ENCODE data around the gene NKAIN4. TPM values are rescaled to one million over a fixed set of nuclear protein-coding genes. Genes with fewer than 3 reads are reported as not detected.

Gene NKAIN4
- total and polyA plus RNA-seq, 8 donors = 1.1 to 18.1 (median 7.8) TPM; not detected in 1

DNA sequence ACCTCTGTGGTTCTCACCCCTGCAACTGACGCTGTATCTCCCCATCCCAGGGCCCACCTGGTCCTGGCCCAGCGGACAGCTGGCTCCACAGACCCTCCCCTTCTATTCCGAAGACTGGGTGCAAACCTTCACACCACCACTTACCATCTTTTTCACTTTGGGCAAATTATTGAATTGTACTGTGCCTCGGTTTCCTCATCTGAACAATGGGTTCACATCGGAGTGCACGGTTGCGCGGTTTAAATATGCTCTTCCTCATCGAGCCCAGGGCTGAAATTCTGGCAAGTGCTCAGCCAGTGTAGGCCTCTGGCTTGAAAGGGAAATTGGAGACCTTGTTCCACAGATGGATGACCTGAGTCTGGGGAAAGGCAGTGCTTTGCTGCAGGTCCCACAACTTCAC lies 15.5 kb upstream of the NKAIN4 start:
- no peak overlapping the region for H3K4me3 ChIP-seq
- no peaks in the 10 kb centered on the region for H3K36me3 ChIP-seq
- no peak overlapping the region for H3K27ac ChIP-seq
- intact Hi-C loops (cut with DNase I) = no loop called here
- DNase-seq (no peak), ATAC-seq (no peak)
- H3K27me3 ChIP-seq = peaks cover 0 to 44% of the 10 kb centered on the region in 2 donors
- H3K9me3 ChIP-seq = no peaks in the 10 kb centered on the region
- TF ChIP-seq, protein P1, sequence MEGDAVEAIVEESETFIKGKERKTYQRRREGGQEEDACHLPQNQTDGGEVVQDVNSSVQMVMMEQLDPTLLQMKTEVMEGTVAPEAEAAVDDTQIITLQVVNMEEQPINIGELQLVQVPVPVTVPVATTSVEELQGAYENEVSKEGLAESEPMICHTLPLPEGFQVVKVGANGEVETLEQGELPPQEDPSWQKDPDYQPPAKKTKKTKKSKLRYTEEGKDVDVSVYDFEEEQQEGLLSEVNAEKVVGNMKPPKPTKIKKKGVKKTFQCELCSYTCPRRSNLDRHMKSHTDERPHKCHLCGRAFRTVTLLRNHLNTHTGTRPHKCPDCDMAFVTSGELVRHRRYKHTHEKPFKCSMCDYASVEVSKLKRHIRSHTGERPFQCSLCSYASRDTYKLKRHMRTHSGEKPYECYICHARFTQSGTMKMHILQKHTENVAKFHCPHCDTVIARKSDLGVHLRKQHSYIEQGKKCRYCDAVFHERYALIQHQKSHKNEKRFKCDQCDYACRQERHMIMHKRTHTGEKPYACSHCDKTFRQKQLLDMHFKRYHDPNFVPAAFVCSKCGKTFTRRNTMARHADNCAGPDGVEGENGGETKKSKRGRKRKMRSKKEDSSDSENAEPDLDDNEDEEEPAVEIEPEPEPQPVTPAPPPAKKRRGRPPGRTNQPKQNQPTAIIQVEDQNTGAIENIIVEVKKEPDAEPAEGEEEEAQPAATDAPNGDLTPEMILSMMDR (IDR thresholded peaks at IDR 0.05) = no peak
- peaks cover 4 to 23% of the 10 kb centered on the region in 2 donors for H3K4me1 ChIP-seq

DNA sequence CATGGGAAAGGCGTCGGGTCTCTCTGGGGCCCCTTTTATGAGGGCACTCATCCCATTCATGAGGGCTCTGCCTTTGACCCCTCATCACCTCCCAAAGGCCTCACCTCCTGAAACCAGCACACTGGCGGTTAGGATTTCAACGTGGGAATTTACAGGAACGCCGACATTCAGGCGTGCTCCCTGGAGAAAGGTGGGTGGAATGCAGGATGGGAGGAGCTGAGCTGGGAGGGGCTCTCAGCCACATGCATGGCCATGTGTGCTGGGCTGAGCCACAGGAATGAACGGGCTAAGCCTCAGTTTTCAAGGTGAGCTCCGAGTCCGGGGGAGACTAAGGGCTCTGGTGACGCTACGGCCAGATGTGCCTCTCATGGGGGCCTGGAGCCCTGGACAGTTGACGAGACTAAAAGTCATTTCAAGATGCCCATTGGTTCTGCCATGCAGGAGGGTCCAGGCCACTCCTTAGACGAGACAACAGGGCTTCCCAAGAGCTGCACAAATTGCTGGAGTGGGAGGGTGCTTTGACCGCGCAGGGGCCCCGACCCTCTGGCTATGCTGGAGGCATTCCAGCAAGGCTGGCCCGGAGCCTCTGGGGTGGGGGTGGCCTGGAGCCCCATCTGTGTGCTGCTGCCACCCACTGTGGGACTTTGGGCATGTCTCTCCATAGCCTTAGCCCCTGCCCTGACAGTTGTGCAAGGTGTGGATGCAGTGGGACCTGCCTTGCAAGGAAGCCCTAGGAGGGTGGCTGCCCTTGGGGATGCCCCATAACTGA lies 14.6 kb upstream of the NKAIN4 start:
- H3K4me3 ChIP-seq = no peak overlapping the region
- H3K36me3 ChIP-seq = no peaks in the 10 kb centered on the region
- H3K9me3 ChIP-seq = no peaks in the 10 kb centered on the region
- H3K27me3 ChIP-seq = peaks cover 0 to 53% of the 10 kb centered on the region in 2 donors
- intact Hi-C loops (cut with DNase I) = no loop called here
- no peak overlapping the region for H3K27ac ChIP-seq
- TF ChIP-seq, protein P1 (IDR thresholded peaks at IDR 0.05) = no peak
- ATAC-seq (no peak), DNase-seq (no peak)
- peaks cover 4 to 15% of the 10 kb centered on the region in 2 donors for H3K4me1 ChIP-seq

GRCh38 chr20:63268256-63268655 lies 14.0 kb upstream of the NKAIN4 start:
- Histone ChIP-seq H3K4me1 (peaks cover 4 to 9% of the 10 kb centered on the region in 2 donors), H3K4me3 (no peak overlapping the region), H3K27ac (no peak overlapping the region), H3K27me3 (peaks cover 0 to 59% of the 10 kb centered on the region in 2 donors), H3K9me3 (no peaks in the 10 kb centered on the region), H3K36me3 (no peaks in the 10 kb centered on the region)
- no peak for ATAC-seq
- no peak for DNase-seq
- intact Hi-C loops (cut with DNase I) = no loop called here
- TF ChIP-seq, protein P1 (IDR thresholded peaks at IDR 0.05) = no peak

GRCh38 chr20:63267691-63268090 lies 13.4 kb upstream of the NKAIN4 start:
- intact Hi-C loops (cut with DNase I) = no loop called here
- no peak for ATAC-seq

GRCh38 chr20:63265891-63266515 lies 11.7 kb upstream of the NKAIN4 start:
- ATAC-seq (no peak), DNase-seq (peak in 1 of 4 donors; percentile 54)
- Histone ChIP-seq H3K4me1 (no peaks in the 10 kb centered on the region), H3K27me3 (peaks cover 4 to 81% of the 10 kb centered on the region in 2 donors), H3K9me3 (no peaks in the 10 kb centered on the region), H3K4me3 (no peak overlapping the region), H3K36me3 (no peaks in the 10 kb centered on the region), H3K27ac (no peak overlapping the region)
- intact Hi-C loops (cut with DNase I) = no loop called here
- TF ChIP-seq, protein P1 (IDR thresholded peaks at IDR 0.05) = no peak

More at GRCh38 chr20:63267691-63268090, 13.4 kb upstream of the NKAIN4 start:
- TF ChIP-seq, protein P1 (IDR thresholded peaks at IDR 0.05) = no peak
- Histone ChIP-seq H3K27me3 (peaks cover 3 to 64% of the 10 kb centered on the region in 2 donors), H3K27ac (no peak overlapping the region), H3K4me3 (no peak overlapping the region), H3K4me1 (peaks cover 4 to 7% of the 10 kb centered on the region in 2 donors), H3K9me3 (no peaks in the 10 kb centered on the region), H3K36me3 (no peaks in the 10 kb centered on the region)
- no peak for DNase-seq
